Mammary epithelial cell (primary cell): Measurements from ENCODE around the gene NBEA.

ENCODE experiments used
- CTCF ChIP-seq, 2 donors: IDR thresholded peaks in 1 of 2; conservative IDR thresholded peaks in 1 of 2; 2 replicates each; pipeline ENCODE4 v1.5.1; 2011 to 2012; ENCODE audit warnings: inconsistent platforms in 2 of 2, low read length in 2 of 2, mild to moderate bottlenecking in 2 of 2, control low read depth in 1 of 2, low read depth in 1 of 2; ENCODE audit not compliant: insufficient read depth in 1 of 2; ENCODE audit errors: extremely low read depth in 1 of 2
- EZH2 ChIP-seq: IDR thresholded peaks from 2 replicates; pipeline ENCODE4 v1.6.1; 2012; ENCODE audit warnings: low read length, inconsistent platforms, borderline replicate concordance

- TF ChIP-seq CTCF (conservative IDR thresholded peaks at IDR 0.05 in 1 of 2, IDR thresholded peaks at IDR 0.05 in 1 of 2; ENCODE audit: extremely low read depth in 1 of 2, insufficient read depth in 1 of 2, low read depth in 1 of 2, low read length in 2 of 2): no peak
- no peak for TF ChIP-seq EZH2
These were observed 2.2 kb downstream of the NBEA start for GRCh38 chr13:34944274-34944634.
